Measurements from ENCODE around the gene ARHGAP10. TPM values are rescaled to one million over a fixed set of nuclear protein-coding genes. Genes with fewer than 3 reads are reported as not detected.

Gene ARHGAP10
- total RNA-seq, 1 donor from 2014 or later, result 28.0 TPM

GRCh38 chr4:147980586-147980985, 248.7 kb downstream of the ARHGAP10 start:
- Histone ChIP-seq H3K4me3 (ENCODE audit: insufficient read depth, low read depth, low read length) (no peak overlapping the region), H4K20me1 (ENCODE audit: insufficient read depth, low read length) (peaks cover 35% of the 10 kb centered on the region), H3K27me3 (ENCODE audit: insufficient read depth, low read length) (no peaks in the 10 kb centered on the region), H3K27ac (ENCODE audit: low read depth, low read length) (no peak overlapping the region), H2AFZ (ENCODE audit: low read depth, low read length) (no peak overlapping the region), H3K9me3 (ENCODE audit: insufficient read depth, low read depth, low read length) (no peaks in the 10 kb centered on the region), H3K4me2 (ENCODE audit: low read length) (no peak overlapping the region), H3K79me2 (ENCODE audit: insufficient read depth, low read length) (peaks cover 8% of the 10 kb centered on the region), H3K9ac (ENCODE audit: low read length) (no peak overlapping the region), H3K36me3 (ENCODE audit: insufficient read depth, low read length) (no peaks in the 10 kb centered on the region), H3K4me1 (ENCODE audit: insufficient read depth, low read length) (no peaks in the 10 kb centered on the region)
- DNase-seq (ENCODE audit: low read depth) (no peak), FAIRE-seq (no peak)
- peaks cover 13% of the 10 kb centered on the region for H3K36me3 Mint-ChIP-seq (ENCODE audit: low read depth, unreplicated experiment)
- no peak overlapping the region for H3K27ac Mint-ChIP-seq (ENCODE audit: unreplicated experiment)
- peaks cover 2% of the 10 kb centered on the region for H3K9me3 Mint-ChIP-seq (ENCODE audit: unreplicated experiment)
- peaks cover 32% of the 10 kb centered on the region for H3K4me1 Mint-ChIP-seq (ENCODE audit: low read depth, unreplicated experiment)
- H3K27me3 Mint-ChIP-seq (ENCODE audit: low read depth, unreplicated experiment), result no peaks in the 10 kb centered on the region
- no peak overlapping the region for H3K4me3 Mint-ChIP-seq (ENCODE audit: unreplicated experiment)
- TF ChIP-seq EZH2 (IDR thresholded peaks at IDR 0.05; ENCODE audit: insufficient read depth, low read length), result no peak
- TF ChIP-seq CTCF (IDR thresholded peaks at IDR 0.05; ENCODE audit: insufficient read depth, low read depth, low read length), result no peak

DNA sequence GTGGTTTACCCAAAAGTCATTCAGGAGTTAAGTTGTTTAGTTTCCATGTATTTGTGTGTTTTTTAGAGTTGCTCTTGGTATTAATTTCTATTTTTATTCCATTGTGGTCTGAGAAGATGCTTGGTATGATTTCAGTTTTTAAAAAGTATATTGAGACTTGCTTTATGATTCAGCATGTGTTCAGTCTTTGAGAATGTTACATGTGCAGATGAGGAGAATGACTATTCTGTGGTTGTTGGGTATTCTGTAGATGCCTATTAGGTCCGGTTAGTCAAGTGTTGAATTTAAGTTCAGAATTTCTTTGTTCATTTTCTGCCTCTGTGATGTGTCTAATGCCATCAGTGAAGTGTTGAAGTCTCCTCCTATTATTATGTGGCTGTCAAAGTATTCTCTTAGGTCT, 249.4 kb downstream of the ARHGAP10 start:
- Histone ChIP-seq H4K20me1 (ENCODE audit: insufficient read depth, low read length) (peaks cover 31% of the 10 kb centered on the region), H3K27me3 (ENCODE audit: insufficient read depth, low read length) (no peaks in the 10 kb centered on the region), H2AFZ (ENCODE audit: low read depth, low read length) (no peak overlapping the region), H3K4me3 (ENCODE audit: insufficient read depth, low read depth, low read length) (no peak overlapping the region), H3K27ac (ENCODE audit: low read depth, low read length) (no peak overlapping the region), H3K79me2 (ENCODE audit: insufficient read depth, low read length) (peaks cover 8% of the 10 kb centered on the region), H3K9ac (ENCODE audit: low read length) (no peak overlapping the region), H3K4me1 (ENCODE audit: insufficient read depth, low read length) (no peaks in the 10 kb centered on the region), H3K9me3 (ENCODE audit: insufficient read depth, low read depth, low read length) (no peaks in the 10 kb centered on the region), H3K36me3 (ENCODE audit: insufficient read depth, low read length) (no peaks in the 10 kb centered on the region), H3K4me2 (ENCODE audit: low read length) (no peak overlapping the region)
- H3K36me3 Mint-ChIP-seq (ENCODE audit: low read depth, unreplicated experiment), result peaks cover 15% of the 10 kb centered on the region
- peak overlapping the region; percentile 30 for H3K27ac Mint-ChIP-seq (ENCODE audit: unreplicated experiment)
- no peak overlapping the region for H3K4me3 Mint-ChIP-seq (ENCODE audit: unreplicated experiment)
- TF ChIP-seq EZH2 (IDR thresholded peaks at IDR 0.05; ENCODE audit: insufficient read depth, low read length) (no peak), CTCF (IDR thresholded peaks at IDR 0.05; ENCODE audit: insufficient read depth, low read depth, low read length) (no peak)
- H3K27me3 Mint-ChIP-seq (ENCODE audit: low read depth, unreplicated experiment), result no peaks in the 10 kb centered on the region
- FAIRE-seq, result peak; percentile 84
- peaks cover 29% of the 10 kb centered on the region for H3K4me1 Mint-ChIP-seq (ENCODE audit: low read depth, unreplicated experiment)
- DNase-seq (ENCODE audit: low read depth), result peak; percentile 71
- peaks cover 2% of the 10 kb centered on the region for H3K9me3 Mint-ChIP-seq (ENCODE audit: unreplicated experiment)

- H3K4me1 ChIP-seq (ENCODE audit: insufficient read depth, low read length), result no peaks in the 10 kb centered on the region
- DNase-seq (ENCODE audit: low read depth) (no peak), FAIRE-seq (peak; percentile 64)
- peaks cover 12% of the 10 kb centered on the region for H3K36me3 Mint-ChIP-seq (ENCODE audit: low read depth, unreplicated experiment)
- TF ChIP-seq CTCF (IDR thresholded peaks at IDR 0.05; ENCODE audit: insufficient read depth, low read depth, low read length) (peak; percentile 82), EZH2 (IDR thresholded peaks at IDR 0.05; ENCODE audit: insufficient read depth, low read length) (no peak)
- no peak overlapping the region for H3K4me3 ChIP-seq (ENCODE audit: insufficient read depth, low read depth, low read length)
- peaks cover 8% of the 10 kb centered on the region for H3K79me2 ChIP-seq (ENCODE audit: insufficient read depth, low read length)
- no peak overlapping the region for H3K4me2 ChIP-seq (ENCODE audit: low read length)
- H3K27ac ChIP-seq (ENCODE audit: low read depth, low read length), result no peak overlapping the region
- H3K4me3 Mint-ChIP-seq (ENCODE audit: unreplicated experiment), result no peak overlapping the region
- peaks cover 22% of the 10 kb centered on the region for H3K4me1 Mint-ChIP-seq (ENCODE audit: low read depth, unreplicated experiment)
- H2AFZ ChIP-seq (ENCODE audit: low read depth, low read length), result no peak overlapping the region
- no peaks in the 10 kb centered on the region for H3K27me3 Mint-ChIP-seq (ENCODE audit: low read depth, unreplicated experiment)
- H3K27ac Mint-ChIP-seq (ENCODE audit: unreplicated experiment), result peak overlapping the region; percentile 63
- H4K20me1 ChIP-seq (ENCODE audit: insufficient read depth, low read length), result peaks cover 31% of the 10 kb centered on the region
- H3K9me3 ChIP-seq (ENCODE audit: insufficient read depth, low read depth, low read length), result no peaks in the 10 kb centered on the region
- no peak overlapping the region for H3K9ac ChIP-seq (ENCODE audit: low read length)
- H3K36me3 ChIP-seq (ENCODE audit: insufficient read depth, low read length), result no peaks in the 10 kb centered on the region
- H3K27me3 ChIP-seq (ENCODE audit: insufficient read depth, low read length), result no peaks in the 10 kb centered on the region
- no peaks in the 10 kb centered on the region for H3K9me3 Mint-ChIP-seq (ENCODE audit: unreplicated experiment)
These were observed 252.3 kb downstream of the ARHGAP10 start for GRCh38 chr4:147984065-147984777.

All from astrocyte (in vitro differentiated cells and primary cell).